K562 (cell line): Measurements from ENCODE around the gene AP3S2. TPM values are rescaled to one million over a fixed set of nuclear protein-coding genes. Genes with fewer than 3 reads are reported as not detected.

Experiments used
- ATAC-seq: fragments of 200-7000 bp; cut with Tn5 transposase; 3 replicates; pipeline ENCODE4 v1.9.1; 2020; ENCODE audit warnings: moderate library complexity
- BruUV-seq: library from RNA; stranded (reverse); fragments of 400-500 nt; replicated peaks from 2 replicates; lab custom pipeline; 2021; lab: Mats Ljungman, UMichigan
- CTCF ChIA-PET: fragments of 300-600 bp; formaldehyde crosslinking; extraction: SDS; loops from one replicate; lab custom pipeline; 2021; ENCODE audit warnings: low intra/inter-chr PET ratio; lab: Yijun Ruan, JAX
- POLR2A ChIA-PET: fragments of 300-600, 350-650 bp; sonication (Branson Sonifier 250); formaldehyde crosslinking; extraction: SDS; loops from one replicate; lab custom pipeline; 2021; ENCODE audit warnings: antibody characterized with exemption, inconsistent platforms; lab: Yijun Ruan, JAX
- DNase-seq, 4 experiments: peaks; one replicate each; pipeline versions ENCODE4 v3.0.0 to v3.0.0-alpha.2; 2011 to 2018; ENCODE audit warnings: low spot score in 3 of 4, mixed read lengths in 3 of 4; ENCODE audit errors: extremely low read depth in 1 of 4
- FAIRE-seq: peaks from 2 replicates; lab custom pipeline; 2011; peaks lifted over from hg19 to GRCh38; lab: Jason Lieb, UNC
- H2AFZ ChIP-seq: 2 replicates; pipeline ENCODE4 v1.6.0; 2011; ENCODE audit warnings: low read depth, low read length, control low read depth, inconsistent platforms
- H3K27ac ChIP-seq: fragments of 200-600 bp; 3 replicates; pipeline ENCODE4 v1.8.0; 2011; ENCODE audit warnings: low read depth, mild to moderate bottlenecking, control low read depth, inconsistent platforms, low read length, moderate library complexity, mixed read lengths; ENCODE audit errors: extremely low read depth
- H3K27me3 ChIP-seq, 2 experiments: fragments of 300-600 bp in 1 of 2; 2 replicates in 1 of 2; 3 replicates in 1 of 2; pipeline versions ENCODE4 v1.6.0 to v1.8.0; 2011; ENCODE audit warnings: inconsistent platforms in 2 of 2, low read length in 2 of 2, mild to moderate bottlenecking in 1 of 2, mixed read lengths in 1 of 2, moderate library complexity in 1 of 2; ENCODE audit not compliant: control insufficient read depth in 2 of 2, insufficient read depth in 2 of 2
- H3K36me3 ChIP-seq: fragments of 300-600 bp; 3 replicates; pipeline ENCODE4 v1.8.0; 2011; ENCODE audit warnings: mild to moderate bottlenecking, low read length, inconsistent platforms; ENCODE audit not compliant: control insufficient read depth, insufficient read depth
- H3K4me1 ChIP-seq, 2 experiments: fragments of 200-600 bp in 1 of 2; replicated peaks in 1 of 2; 2 replicates in 1 of 2; 3 replicates in 1 of 2; pipeline versions ENCODE4 v1.5.1 to v1.8.0; 2011; ENCODE audit warnings: inconsistent platforms in 2 of 2, low read length in 2 of 2, mild to moderate bottlenecking in 1 of 2, mixed read lengths in 1 of 2, moderate library complexity in 1 of 2; ENCODE audit not compliant: control insufficient read depth in 2 of 2, insufficient read depth in 2 of 2
- H3K4me2 ChIP-seq: 2 replicates; pipeline ENCODE4 v1.6.1; 2011; ENCODE audit warnings: low read length, control low read depth, inconsistent platforms, mixed read lengths; ENCODE audit not compliant: insufficient read depth
- H3K4me3 ChIP-seq: fragments of 200-600 bp; sonication (generic), shearing (Covaris generic); 2 replicates; pipeline ENCODE4 v1.5.1; 2016; ENCODE audit warnings: control low read depth, inconsistent platforms
- H3K79me2 ChIP-seq: fragments of 200-600 bp; 3 replicates; pipeline ENCODE4 v1.8.0; 2011; ENCODE audit warnings: low read length, inconsistent platforms; ENCODE audit not compliant: control insufficient read depth, insufficient read depth
- H3K9ac ChIP-seq, 2 experiments: 2 replicates each; pipeline versions ENCODE4 v1.6.0 to v1.6.1; 2011; ENCODE audit warnings: low read depth in 2 of 2, low read length in 2 of 2, control low read depth in 1 of 2, inconsistent platforms in 1 of 2, mild to moderate bottlenecking in 1 of 2, mixed read lengths in 1 of 2; ENCODE audit not compliant: insufficient read depth in 1 of 2
- H3K9me1 ChIP-seq: one replicate; pipeline ENCODE4 v1.6.0; 2011; ENCODE audit warnings: inconsistent platforms, mild to moderate bottlenecking, low read length, moderate library complexity; ENCODE audit not compliant: control insufficient read depth, insufficient read depth
- H3K9me3 ChIP-seq: replicated peaks from 2 replicates; pipeline ENCODE4 v1.5.1; 2011; ENCODE audit warnings: low read depth, low read length, inconsistent platforms; ENCODE audit not compliant: control insufficient read depth, insufficient read depth
- H4K20me1 ChIP-seq: replicated peaks from 2 replicates; pipeline ENCODE4 v1.6.1; 2011; ENCODE audit warnings: low read length, inconsistent platforms, mixed read lengths; ENCODE audit not compliant: control insufficient read depth, insufficient read depth
- ARNT ChIP-seq, 2 experiments: fragments of 450-650 bp; IDR thresholded peaks; 2 replicates each; pipeline ENCODE4 v1.6.1; 2016; ENCODE audit warnings: mild to moderate bottlenecking in 1 of 2
- HIVEP1 ChIP-seq: fragments of 250-450 bp; sonication (Bioruptor Pico); IDR thresholded peaks from 2 replicates; pipeline ENCODE4 v1.4.0; 2020; ENCODE audit warnings: mild to moderate bottlenecking
- MXI1 ChIP-seq: IDR thresholded peaks from 2 replicates; pipeline ENCODE4 v1.6.1; 2011; ENCODE audit warnings: low read depth, mild to moderate bottlenecking, improper control_type of control experiment, low read length
- NCOR1 ChIP-seq: fragments of 450-650 bp; IDR thresholded peaks from 2 replicates; pipeline ENCODE4 v1.6.1; 2016; ENCODE audit warnings: mild to moderate bottlenecking, moderate library complexity
- PTTG1 ChIP-seq: fragments of 450-650 bp; IDR thresholded peaks from 2 replicates; pipeline ENCODE4 v1.6.1; 2016; ENCODE audit warnings: low read depth, mild to moderate bottlenecking, missing genetic modification characterization, missing compliant biosample characterization
- ZNF589 ChIP-seq: fragments of 200-800 bp; sonication (Bioruptor generic); IDR thresholded peaks from 2 replicates; pipeline ENCODE4 v1.6.1; 2016; ENCODE audit warnings: low read depth, missing genetic modification characterization, missing compliant biosample characterization
- ZNF830 ChIP-seq: fragments of 250-450 bp; sonication (Bioruptor Pico); IDR thresholded peaks from 2 replicates; pipeline ENCODE4 v1.5.0; 2021; ENCODE audit warnings: mild to moderate bottlenecking
- WGBS: fragments of 100-300 bp; shearing (Covaris generic); methylation state at CpG from one replicate; pipeline ENCODE4 v1.1.6; 2016; ENCODE audit warnings: low coverage, mixed read lengths; ENCODE audit not compliant: insufficient coverage; ENCODE audit errors: missing lambda C conversion rate; 5-methylcytosine and 5-hydroxymethylcytosine counted together
- in situ Hi-C: fragments of 300-500 bp; cut with MboI; formaldehyde crosslinking; loops from 4 replicates; pipeline ENCODE4 v1.15.0; 2018; ENCODE audit warnings: inconsistent platforms, mixed read lengths
- intact Hi-C: fragments of 100-400 bp; cut with micrococcal nuclease; formaldehyde crosslinking; loops from 2 replicates; pipeline ENCODE4 v1.14.2; 2022
- polyA plus RNA-seq, 8 experiments: library from polyadenylated mRNA; depleted of rRNA in 4 of 8; stranded (reverse) in 5 of 8; unstranded in 3 of 8; fragments of >200 nt; fragmentation: Nextera tagmentation in 2 of 8; fragmentation: Illumina TruSeq in 1 of 8; extraction: Ambion mirVana in 2 of 8; extraction: Trizol in 1 of 8; gene quantifications; 2 replicates each; pipeline versions ENCODE4 v1.2.1 to v1.2.3, GENCODE V29; 2011 to 2014; ENCODE audit warnings: inconsistent platforms in 1 of 8, missing spikeins in 1 of 8
- total RNA-seq, 7 experiments: library from RNA; depleted of rRNA in 6 of 7; stranded (reverse); fragments of >200 nt in 6 of 7; fragmentation: Illumina TruSeq in 2 of 7; extraction: Trizol in 2 of 7; gene quantifications; 2 replicates each; pipeline versions ENCODE4 v1.2.1 to v1.2.3, GENCODE V29; 2011 to 2021; ENCODE audit warnings: low replicate concordance in 1 of 7
- TF ChIP-seq, protein P1 (sequence below): sonication (generic); formaldehyde crosslinking; IDR thresholded peaks from 2 replicates; pipeline ENCODE4 v1.8.1; 2023; ENCODE audit warnings: mild to moderate bottlenecking, missing genetic modification reagents

Gene AP3S2
- total and polyA plus RNA-seq, 9 of the 15 experiments (the other 6 are each of a cell fraction or from before 2014, with no cell fraction given) = 16.4 to 54.1 (median 37.4) TPM

DNA sequence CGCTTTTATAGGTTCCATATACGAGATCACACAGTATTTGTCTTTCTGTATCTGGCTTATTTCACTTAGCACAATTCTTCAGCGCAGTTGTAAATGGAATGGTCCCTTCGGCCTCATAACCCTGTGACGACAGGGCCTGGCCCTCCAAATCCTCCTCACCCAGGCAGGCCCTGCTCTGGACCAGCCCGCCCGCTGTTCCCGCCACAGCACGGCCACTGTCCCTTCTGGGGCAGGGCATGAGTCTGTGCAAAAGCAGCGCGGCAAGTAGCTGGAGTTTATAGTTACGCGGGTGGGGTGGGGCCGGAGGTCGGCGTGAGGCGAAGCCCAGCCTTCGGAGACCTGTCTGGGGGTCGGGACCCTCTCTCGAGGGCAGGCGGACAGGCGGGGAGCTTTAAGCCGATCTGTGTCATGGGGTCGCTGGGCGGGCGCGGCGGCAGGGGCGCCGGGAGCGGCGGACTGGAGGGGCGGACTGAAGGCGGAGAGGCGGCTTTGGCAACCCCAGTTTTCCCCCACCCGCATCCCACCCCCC is 18.4 kb upstream of the AP3S2 start:
- FAIRE-seq = no peak
- Histone ChIP-seq H3K27ac (no peak overlapping the region), H3K4me2 (no peak overlapping the region), H3K9ac (no peak overlapping the region), H3K9me1 (no peaks in the 10 kb centered on the region), H3K36me3 (no peaks in the 10 kb centered on the region), H4K20me1 (no peaks in the 10 kb centered on the region), H2AFZ (no peak overlapping the region), H3K27me3 (peaks cover 2 to 26% of the 10 kb centered on the region in 2 experiments; a peak in 3 of 5 replicates), H3K79me2 (no peaks in the 10 kb centered on the region), H3K4me1 (peaks cover 9 to 11% of the 10 kb centered on the region in 2 experiments; a peak in 3 of 5 replicates), H3K4me3 (no peak overlapping the region), H3K9me3 (no peaks in the 10 kb centered on the region)
- no peak for ATAC-seq
- no peak for DNase-seq
- 73% methylated on average over 14 of the region's 36 CpGs for WGBS
- ChIA-PET CTCF (no interaction called here), POLR2A (no interaction called here)
- intact Hi-C loops = no loop called here
- in situ Hi-C loops = no loop called here
- no TSS peak for BruUV-seq
- TF ChIP-seq ARNT (IDR thresholded peaks at IDR 0.05) (no peak), NCOR1 (no peak), MXI1 (no peak), PTTG1 (tag) (no peak), ZNF830 (CRISPR knock-in tag) (no peak), ZNF589 (no peak), HIVEP1 (no peak)
- TF ChIP-seq, protein P1, sequence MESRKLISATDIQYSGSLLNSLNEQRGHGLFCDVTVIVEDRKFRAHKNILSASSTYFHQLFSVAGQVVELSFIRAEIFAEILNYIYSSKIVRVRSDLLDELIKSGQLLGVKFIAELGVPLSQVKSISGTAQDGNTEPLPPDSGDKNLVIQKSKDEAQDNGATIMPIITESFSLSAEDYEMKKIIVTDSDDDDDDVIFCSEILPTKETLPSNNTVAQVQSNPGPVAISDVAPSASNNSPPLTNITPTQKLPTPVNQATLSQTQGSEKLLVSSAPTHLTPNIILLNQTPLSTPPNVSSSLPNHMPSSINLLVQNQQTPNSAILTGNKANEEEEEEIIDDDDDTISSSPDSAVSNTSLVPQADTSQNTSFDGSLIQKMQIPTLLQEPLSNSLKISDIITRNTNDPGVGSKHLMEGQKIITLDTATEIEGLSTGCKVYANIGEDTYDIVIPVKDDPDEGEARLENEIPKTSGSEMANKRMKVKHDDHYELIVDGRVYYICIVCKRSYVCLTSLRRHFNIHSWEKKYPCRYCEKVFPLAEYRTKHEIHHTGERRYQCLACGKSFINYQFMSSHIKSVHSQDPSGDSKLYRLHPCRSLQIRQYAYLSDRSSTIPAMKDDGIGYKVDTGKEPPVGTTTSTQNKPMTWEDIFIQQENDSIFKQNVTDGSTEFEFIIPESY = peak; percentile 29; the same call in 1 of the 2 replicates
